ENCODE data around the gene BLTP3A. TPM values are rescaled to one million over a fixed set of nuclear protein-coding genes. Genes with fewer than 3 reads are reported as not detected.

The BLTP3A gene
- total and polyA plus RNA-seq, 2 of the 8 experiments (the other 6 are each of a cell fraction or from before 2014, with no cell fraction given): 8.5 to 17.2 TPM

GRCh38 chr6:34813028-34813713, 21.3 kb downstream of the BLTP3A start:
- Histone ChIP-seq H3K4me1 (replicated peaks in 1 of 4; ENCODE audit: control insufficient read depth in 3 of 4, insufficient read depth in 4 of 4, low read length in 3 of 4) (no peaks in the 10 kb centered on the region; a peak in 1 of 7 replicates), H4K5ac (ENCODE audit: insufficient read length, low read depth, low read length) (no peak overlapping the region), H2AFZ (ENCODE audit: low read length) (no peak overlapping the region), H4K91ac (replicated peaks; ENCODE audit: insufficient read length, low read length) (no peak overlapping the region), H3K79me2 (ENCODE audit: control insufficient read depth in 1 of 2, insufficient read depth in 2 of 2, low read length in 2 of 2) (peaks cover 0 to 44% of the 10 kb centered on the region in 2 experiments; a peak in 2 of 4 replicates), H3K56ac (replicated peaks; ENCODE audit: insufficient read length, low read depth, low read length) (no peak overlapping the region), H3K9me3 (ENCODE audit: insufficient read depth in 2 of 2, low read depth in 1 of 2, low read length in 1 of 2) (no peaks in the 10 kb centered on the region), H3K9ac (replicated peaks in 1 of 4; ENCODE audit: extremely low read depth in 1 of 4, low read depth in 3 of 4, low read length in 3 of 4) (no peak overlapping the region), H2BK120ac (replicated peaks; ENCODE audit: low read depth, low read length) (no peak overlapping the region), H3K27me3 (replicated peaks in 1 of 4; ENCODE audit: control insufficient read depth in 3 of 4, extremely low read depth in 1 of 4, insufficient read depth in 3 of 4, low read length in 3 of 4) (no peaks in the 10 kb centered on the region), H3K4me3 (ENCODE audit: extremely low read depth in 1 of 4, insufficient read depth in 2 of 4, low read depth in 3 of 4, low read length in 4 of 4) (no peak overlapping the region), H3K4me2 (ENCODE audit: insufficient read depth in 1 of 2, low read depth in 2 of 2, low read length in 2 of 2) (no peak overlapping the region), H3K27ac (ENCODE audit: low read depth, low read length) (no peak overlapping the region), H3K18ac (ENCODE audit: extremely low read depth, low read length) (no peak overlapping the region), H3K14ac (ENCODE audit: insufficient read length) (no peak overlapping the region), H3K23ac (ENCODE audit: insufficient read length) (no peak overlapping the region), H2BK5ac (ENCODE audit: low read depth, low read length) (no peak overlapping the region), H3K23me2 (ENCODE audit: low read depth, low read length) (no peaks in the 10 kb centered on the region), H4K8ac (ENCODE audit: extremely low read depth, insufficient read depth, low read length) (no peak overlapping the region), H3K36me3 (ENCODE audit: control insufficient read depth in 2 of 4, insufficient read depth in 4 of 4, low read length in 3 of 4) (no peaks in the 10 kb centered on the region; a peak in 1 of 8 replicates), H4K20me1 (replicated peaks in 1 of 2; ENCODE audit: control insufficient read depth in 1 of 2, insufficient read depth in 2 of 2, low read length in 2 of 2) (no peaks in the 10 kb centered on the region), H2BK12ac (ENCODE audit: low read depth, low read length) (no peak overlapping the region), H3K79me1 (ENCODE audit: low read depth, low read length) (peaks cover 2% of the 10 kb centered on the region; the same call in 1 of the 2 replicates), H2BK15ac (ENCODE audit: low read length) (no peak overlapping the region), H3K4ac (replicated peaks; ENCODE audit: insufficient read length, low read depth, low read length) (no peak overlapping the region), H2AK5ac (ENCODE audit: low read depth, low read length) (no peak overlapping the region), H2BK20ac (ENCODE audit: low read length) (no peak overlapping the region)
- TF ChIP-seq GTF2F1 (IDR thresholded peaks at IDR 0.05; ENCODE audit: borderline replicate concordance, low read depth, low read length) (no peak), ATF3 (IDR thresholded peaks at IDR 0.05; ENCODE audit: insufficient read depth, low read depth, low read length) (no peak), SIN3A (conservative IDR thresholded peaks at IDR 0.05 in 1 of 2, IDR thresholded peaks at IDR 0.05 in 1 of 2; ENCODE audit: low read depth in 1 of 2, low read length in 2 of 2) (no peak), TBP (IDR thresholded peaks at IDR 0.05; ENCODE audit: low read depth, low read length) (no peak), CBX5 (IDR thresholded peaks at IDR 0.05; ENCODE audit: low read depth, low read length) (no peak), TCF12 (IDR thresholded peaks at IDR 0.05; ENCODE audit: low read depth, low read length) (no peak), FOSL1 (IDR thresholded peaks at IDR 0.05; ENCODE audit: insufficient read depth, low read depth, low read length) (no peak), RBBP5 (IDR thresholded peaks at IDR 0.05; ENCODE audit: borderline replicate concordance, low read depth, low read length) (no peak)
- TF ChIP-seq, protein P1, sequence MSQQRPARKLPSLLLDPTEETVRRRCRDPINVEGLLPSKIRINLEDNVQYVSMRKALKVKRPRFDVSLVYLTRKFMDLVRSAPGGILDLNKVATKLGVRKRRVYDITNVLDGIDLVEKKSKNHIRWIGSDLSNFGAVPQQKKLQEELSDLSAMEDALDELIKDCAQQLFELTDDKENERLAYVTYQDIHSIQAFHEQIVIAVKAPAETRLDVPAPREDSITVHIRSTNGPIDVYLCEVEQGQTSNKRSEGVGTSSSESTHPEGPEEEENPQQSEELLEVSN (IDR thresholded peaks at IDR 0.05): no peak
- DNase-seq (ENCODE audit: low read depth in 1 of 2, low spot score in 2 of 2) (no peak), FAIRE-seq (no peak)
- CTCF ChIA-PET (ENCODE audit: partially characterized antibody): interaction anchor here (1.9 kb wide), 1 partner anchor 8 kb away, joined by 9 read pairs; no protein-coding TSS in a partner anchor
- POLR2A ChIA-PET (ENCODE audit: partially characterized antibody): interaction anchor here (0.7 to 8.0 kb wide), 3 partner anchors 11 to 127 kb away, joined by 3 to 40 read pairs (median 13); partner anchors contain the start of gene BLTP3A
- WGBS, 2 experiments (ENCODE audit: extremely low coverage in 1 of 2, insufficient coverage in 1 of 2, insufficient read length in 1 of 2, insufficient replicate concordance in 2 of 2, low coverage in 1 of 2, low lambda C conversion rate in 2 of 2, missing lambda C conversion rate in 1 of 2): 87% methylated on average over 3 of the region's 3 CpGs; no CpG with 5 or more reads in 1 of the 2 experiments

Measured in H1 (cell line).